Lower leg skin (tissue), 3 donors: Measurements from ENCODE around the gene INPP5D.

Experiments
- POLR2A ChIP-seq, 2 donors: fragments of 450-650 bp; IDR thresholded peaks; one replicate each; pipeline ENCODE4 v1.6.1; 2016 to 2017; ENCODE audit warnings: antibody characterized with exemption in 2 of 2, mild to moderate bottlenecking in 1 of 2, moderate library complexity in 1 of 2
- TF ChIP-seq, protein P1 (sequence below), 3 donors: fragments of 450-650 bp; IDR thresholded peaks; one replicate each; pipeline ENCODE4 v1.5.1; 2016; ENCODE audit warnings: antibody characterized with exemption in 3 of 3, mild to moderate bottlenecking in 3 of 3, moderate library complexity in 2 of 3

DNA sequence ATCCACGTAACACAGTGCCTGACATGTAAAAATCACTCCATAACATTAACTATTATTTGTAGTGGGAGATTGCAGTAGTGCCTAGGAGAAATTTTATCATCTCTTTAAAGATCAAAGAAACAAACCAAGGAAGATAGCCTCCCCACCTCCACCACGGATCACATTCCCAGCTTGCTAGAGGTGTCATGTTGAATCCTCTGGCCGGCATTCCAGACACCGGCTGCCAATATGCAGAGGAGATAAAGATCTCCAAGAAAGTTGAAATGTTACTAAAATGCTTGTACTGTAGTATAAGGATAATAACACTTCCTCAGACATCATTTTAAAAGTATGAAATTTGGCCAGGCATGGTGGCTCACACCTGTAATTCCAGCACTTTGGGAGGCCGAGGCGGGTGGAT is 185.3 kb downstream of the INPP5D start:
- TF ChIP-seq, protein P1, sequence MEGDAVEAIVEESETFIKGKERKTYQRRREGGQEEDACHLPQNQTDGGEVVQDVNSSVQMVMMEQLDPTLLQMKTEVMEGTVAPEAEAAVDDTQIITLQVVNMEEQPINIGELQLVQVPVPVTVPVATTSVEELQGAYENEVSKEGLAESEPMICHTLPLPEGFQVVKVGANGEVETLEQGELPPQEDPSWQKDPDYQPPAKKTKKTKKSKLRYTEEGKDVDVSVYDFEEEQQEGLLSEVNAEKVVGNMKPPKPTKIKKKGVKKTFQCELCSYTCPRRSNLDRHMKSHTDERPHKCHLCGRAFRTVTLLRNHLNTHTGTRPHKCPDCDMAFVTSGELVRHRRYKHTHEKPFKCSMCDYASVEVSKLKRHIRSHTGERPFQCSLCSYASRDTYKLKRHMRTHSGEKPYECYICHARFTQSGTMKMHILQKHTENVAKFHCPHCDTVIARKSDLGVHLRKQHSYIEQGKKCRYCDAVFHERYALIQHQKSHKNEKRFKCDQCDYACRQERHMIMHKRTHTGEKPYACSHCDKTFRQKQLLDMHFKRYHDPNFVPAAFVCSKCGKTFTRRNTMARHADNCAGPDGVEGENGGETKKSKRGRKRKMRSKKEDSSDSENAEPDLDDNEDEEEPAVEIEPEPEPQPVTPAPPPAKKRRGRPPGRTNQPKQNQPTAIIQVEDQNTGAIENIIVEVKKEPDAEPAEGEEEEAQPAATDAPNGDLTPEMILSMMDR (IDR thresholded peaks at IDR 0.05), result no peak
- no peak for TF ChIP-seq POLR2A (IDR thresholded peaks at IDR 0.05)
